Esophagus squamous epithelium (tissue), 4 donors: ENCODE data around the gene FAM114A2.

Experiments
- POLR2A ChIP-seq, 4 donors: fragments of 450-650 bp; IDR thresholded peaks; one replicate each; pipeline ENCODE4 v1.6.1; 2017; ENCODE audit warnings: antibody characterized with exemption in 4 of 4, mild to moderate bottlenecking in 4 of 4, moderate library complexity in 3 of 4
- TF ChIP-seq, protein P1 (sequence below), 6 experiments: fragments of 450-650 bp in 4 of 6; fragments of 200-600 bp in 2 of 6; sonication (generic) in 2 of 6; IDR thresholded peaks; one replicate each; pipeline ENCODE4 v1.5.1; 2016 to 2019; ENCODE audit warnings: antibody characterized with exemption in 6 of 6, mild to moderate bottlenecking in 4 of 6, moderate library complexity in 4 of 6

DNA sequence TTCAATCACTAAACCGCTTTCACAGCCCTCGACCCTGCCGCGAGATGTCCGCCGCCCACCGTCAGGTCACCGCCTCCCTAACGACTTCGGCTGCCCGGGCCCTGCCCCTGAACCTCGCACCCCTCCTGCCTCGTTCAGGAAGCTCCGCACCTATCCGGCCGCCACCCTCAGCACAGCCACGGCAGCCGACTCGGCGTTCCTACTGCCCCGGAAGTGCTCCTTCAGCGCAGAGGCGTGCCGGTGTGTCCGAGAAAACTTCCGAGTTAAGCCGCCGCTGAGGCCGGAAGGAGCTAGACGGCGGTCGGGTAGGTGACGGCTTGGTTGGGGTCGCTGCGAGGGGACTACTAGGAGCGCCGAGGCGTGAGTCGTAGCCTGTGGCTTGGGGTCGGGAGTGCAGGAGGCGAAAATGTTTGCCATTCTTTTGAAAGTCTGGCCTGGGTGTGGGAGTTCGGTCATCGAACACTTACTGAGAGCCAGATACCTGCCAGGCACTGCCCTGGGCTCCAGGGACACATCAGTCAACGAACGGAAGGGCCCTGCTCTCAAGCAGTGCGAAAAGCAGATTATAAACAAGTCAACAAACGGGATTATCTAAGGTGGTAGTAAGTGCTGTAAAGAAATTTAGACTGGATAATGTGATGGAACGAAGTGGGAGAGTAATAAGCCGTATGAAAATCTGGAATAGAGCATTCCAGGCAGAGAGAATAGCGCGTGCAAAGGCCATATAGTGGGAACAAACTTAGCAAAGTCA, at the start of gene FAM114A2, which contains the start of gene MFAP3:
- TF ChIP-seq POLR2A (IDR thresholded peaks at IDR 0.05) = peak in 3 of 4 donors; percentile 61 to 86 (median 85)
- TF ChIP-seq, protein P1, sequence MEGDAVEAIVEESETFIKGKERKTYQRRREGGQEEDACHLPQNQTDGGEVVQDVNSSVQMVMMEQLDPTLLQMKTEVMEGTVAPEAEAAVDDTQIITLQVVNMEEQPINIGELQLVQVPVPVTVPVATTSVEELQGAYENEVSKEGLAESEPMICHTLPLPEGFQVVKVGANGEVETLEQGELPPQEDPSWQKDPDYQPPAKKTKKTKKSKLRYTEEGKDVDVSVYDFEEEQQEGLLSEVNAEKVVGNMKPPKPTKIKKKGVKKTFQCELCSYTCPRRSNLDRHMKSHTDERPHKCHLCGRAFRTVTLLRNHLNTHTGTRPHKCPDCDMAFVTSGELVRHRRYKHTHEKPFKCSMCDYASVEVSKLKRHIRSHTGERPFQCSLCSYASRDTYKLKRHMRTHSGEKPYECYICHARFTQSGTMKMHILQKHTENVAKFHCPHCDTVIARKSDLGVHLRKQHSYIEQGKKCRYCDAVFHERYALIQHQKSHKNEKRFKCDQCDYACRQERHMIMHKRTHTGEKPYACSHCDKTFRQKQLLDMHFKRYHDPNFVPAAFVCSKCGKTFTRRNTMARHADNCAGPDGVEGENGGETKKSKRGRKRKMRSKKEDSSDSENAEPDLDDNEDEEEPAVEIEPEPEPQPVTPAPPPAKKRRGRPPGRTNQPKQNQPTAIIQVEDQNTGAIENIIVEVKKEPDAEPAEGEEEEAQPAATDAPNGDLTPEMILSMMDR (IDR thresholded peaks at IDR 0.05) = peak in 1 of 6 experiments; percentile 26
